Measurements from ENCODE around the gene PSMG3. TPM values are rescaled to one million over a fixed set of nuclear protein-coding genes. Genes with fewer than 3 reads are reported as not detected.

PSMG3 gene
- total and polyA plus RNA-seq, 2 of the 8 experiments (the other 6 are each of a cell fraction or from before 2014, with no cell fraction given), result 30.2 to 62.0 TPM

DNA sequence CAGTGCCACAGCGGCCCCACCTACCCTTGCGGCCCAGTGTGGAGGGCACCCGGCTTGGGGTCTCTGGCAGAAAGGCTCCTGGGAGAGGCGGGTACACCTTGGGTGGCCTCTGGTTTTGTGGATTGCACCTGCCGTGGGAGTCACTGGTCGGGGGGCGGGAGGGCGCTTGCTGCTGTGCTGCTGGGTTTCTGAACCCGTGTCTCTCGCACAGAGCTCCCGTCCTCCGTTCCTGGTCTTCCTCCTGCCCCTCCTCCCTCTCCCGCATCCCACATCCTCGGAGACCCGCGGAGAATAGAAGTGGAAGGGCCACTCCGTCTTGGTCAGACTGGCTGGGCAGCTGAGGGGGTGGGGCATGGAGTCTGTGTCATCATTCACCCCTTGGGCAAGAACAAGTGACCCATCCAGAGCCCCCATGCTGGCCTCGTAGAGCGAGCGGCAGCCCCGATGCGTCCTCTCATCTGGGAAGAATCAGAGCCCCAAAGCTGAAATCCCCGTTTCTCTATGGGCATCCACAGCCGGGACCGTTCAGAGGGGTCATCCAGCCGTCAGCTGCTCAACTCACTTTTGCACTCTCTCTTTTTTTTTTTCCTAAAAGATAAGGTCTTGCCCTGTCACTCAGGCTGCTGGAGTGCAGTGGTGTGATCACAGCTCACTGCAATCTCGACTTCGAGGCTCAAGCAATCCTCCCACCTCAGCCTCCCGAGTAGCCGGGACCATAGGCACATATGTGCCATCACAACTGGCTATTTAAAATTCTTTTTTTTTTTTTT, 35.3 kb downstream of the PSMG3 start:
- H3K4me2 ChIP-seq (ENCODE audit: insufficient read depth in 1 of 2, low read depth in 2 of 2, low read length in 2 of 2), result no peak overlapping the region
- H3K36me3 ChIP-seq (ENCODE audit: control insufficient read depth in 2 of 4, insufficient read depth in 4 of 4, low read length in 3 of 4), result peaks cover 0 to 3% (median 0%) of the 10 kb centered on the region in 4 experiments; a peak in 1 of 8 replicates
- no peak overlapping the region for H2BK12ac ChIP-seq (ENCODE audit: low read depth, low read length)
- no peak overlapping the region for H3K56ac ChIP-seq (replicated peaks; ENCODE audit: insufficient read length, low read depth, low read length)
- peaks cover 23% of the 10 kb centered on the region for H3K79me1 ChIP-seq (ENCODE audit: low read depth, low read length)
- peaks cover 13 to 45% (median 32%) of the 10 kb centered on the region in 4 experiments for H3K4me1 ChIP-seq (replicated peaks in 1 of 4; ENCODE audit: control insufficient read depth in 3 of 4, insufficient read depth in 4 of 4, low read length in 3 of 4)
- H2BK5ac ChIP-seq (ENCODE audit: low read depth, low read length), result no peak overlapping the region
- no peak overlapping the region for H2AFZ ChIP-seq (ENCODE audit: low read length)
- H2AK5ac ChIP-seq (ENCODE audit: low read depth, low read length), result no peak overlapping the region
- DNase-seq (ENCODE audit: low read depth in 1 of 2, low spot score in 2 of 2) (no peak), FAIRE-seq (no peak)
- H3K4me3 ChIP-seq (ENCODE audit: extremely low read depth in 1 of 4, insufficient read depth in 2 of 4, low read depth in 3 of 4, low read length in 4 of 4), result no peak overlapping the region
- no peak overlapping the region for H2BK20ac ChIP-seq (ENCODE audit: low read length)
- no peak overlapping the region for H3K23ac ChIP-seq (ENCODE audit: insufficient read length)
- H3K23me2 ChIP-seq (ENCODE audit: low read depth, low read length), result peaks cover 6% of the 10 kb centered on the region; the same call in 1 of the 2 replicates
- H3K9ac ChIP-seq (replicated peaks in 1 of 4; ENCODE audit: extremely low read depth in 1 of 4, low read depth in 3 of 4, low read length in 3 of 4), result no peak overlapping the region
- ChIA-PET POLR2A (ENCODE audit: partially characterized antibody) (interaction anchor here (0.7 to 4.9 kb wide), 7 partner anchors 10 to 44 kb away, joined by 3 to 26 read pairs (median 4); no protein-coding TSS in a partner anchor), CTCF (ENCODE audit: partially characterized antibody) (interaction anchor here (1.0 to 3.7 kb wide), 5 partner anchors 9 to 29 kb away, joined by 3 to 18 read pairs (median 7); partner anchors contain the start of genes INTS1 and TMEM184A)
- H4K20me1 ChIP-seq (replicated peaks in 1 of 2; ENCODE audit: control insufficient read depth in 1 of 2, insufficient read depth in 2 of 2, low read length in 2 of 2), result peaks cover 15 to 22% of the 10 kb centered on the region in 2 experiments
- peak overlapping the region; percentile 44; the same call in 1 of the 2 replicates for H4K8ac ChIP-seq (ENCODE audit: extremely low read depth, insufficient read depth, low read length)
- peaks cover 0 to 71% of the 10 kb centered on the region in 2 experiments; a peak in 3 of 4 replicates for H3K79me2 ChIP-seq (ENCODE audit: control insufficient read depth in 1 of 2, insufficient read depth in 2 of 2, low read length in 2 of 2)
- TF ChIP-seq SP1 (IDR thresholded peaks at IDR 0.05; ENCODE audit: low read depth, low read length), result no peak
- TF ChIP-seq CBX8 (IDR thresholded peaks at IDR 0.05; ENCODE audit: borderline replicate concordance, low read depth, low read length), result no peak
- H2BK120ac ChIP-seq (replicated peaks; ENCODE audit: low read depth, low read length), result no peak overlapping the region
- H4K91ac ChIP-seq (replicated peaks; ENCODE audit: insufficient read length, low read length), result no peak overlapping the region
- no peak overlapping the region for H3K27ac ChIP-seq (ENCODE audit: low read depth, low read length)
- H3K27me3 ChIP-seq (replicated peaks in 1 of 4; ENCODE audit: control insufficient read depth in 3 of 4, extremely low read depth in 1 of 4, insufficient read depth in 3 of 4, low read length in 3 of 4), result no peaks in the 10 kb centered on the region; a peak in 2 of 7 replicates
- 80% methylated on average over 30 of the region's 30 CpGs; no CpG with 5 or more reads in 1 of the 2 experiments for WGBS, 2 experiments (ENCODE audit: extremely low coverage in 1 of 2, insufficient coverage in 1 of 2, insufficient read length in 1 of 2, insufficient replicate concordance in 2 of 2, low coverage in 1 of 2, low lambda C conversion rate in 2 of 2, missing lambda C conversion rate in 1 of 2)
- no peak overlapping the region for H2BK15ac ChIP-seq (ENCODE audit: low read length)
- H3K4ac ChIP-seq (replicated peaks; ENCODE audit: insufficient read length, low read depth, low read length), result no peak overlapping the region
- no peak overlapping the region for H3K14ac ChIP-seq (ENCODE audit: insufficient read length)
- H4K5ac ChIP-seq (ENCODE audit: insufficient read length, low read depth, low read length), result no peak overlapping the region
- no peak overlapping the region for H3K18ac ChIP-seq (ENCODE audit: extremely low read depth, low read length)
- no peaks in the 10 kb centered on the region for H3K9me3 ChIP-seq (ENCODE audit: insufficient read depth in 2 of 2, low read depth in 1 of 2, low read length in 1 of 2)
